CD1c-positive myeloid dendritic cell (primary cell): ENCODE measurements around the gene VASN.

Experiments used
- DNase-seq: peaks from one replicate; pipeline ENCODE4 v3.0.0-alpha.2; 2016; ENCODE audit errors: extremely low spot score

Gene VASN

GRCh38 chr16:4426021-4426684 lies 54.5 kb downstream of the VASN start:
- DNase-seq, result peak; percentile 19

- DNase-seq, result no peak
Observed at GRCh38 chr16:4426722-4427372, 55.2 kb downstream of the VASN start.

GRCh38 chr16:4428500-4428899 lies 56.9 kb downstream of the VASN start:
- no peak for DNase-seq

GRCh38 chr16:4431023-4431422 lies 59.4 kb downstream of the VASN start:
- no peak for DNase-seq
